Measurements from ENCODE around the gene FBXO47. TPM values are rescaled to one million over a fixed set of nuclear protein-coding genes. Genes with fewer than 3 reads are reported as not detected.

FBXO47 gene
- total and polyA plus RNA-seq, 2 of the 4 experiments (the other 2 are of a cell fraction), result under 0.01 TPM; not detected in 1

- no peak overlapping the region for H2AK5ac ChIP-seq (ENCODE audit: low read depth, low read length)
- in situ Hi-C loops (cut with MboI; ENCODE audit: low sequenced_read_pairs), result no loop called here
- no peaks in the 10 kb centered on the region for H3K27me3 ChIP-seq (ENCODE audit: control insufficient read depth, insufficient read depth, low read length)
- no peak overlapping the region for H2BK15ac ChIP-seq (ENCODE audit: low read depth, low read length)
- H4K8ac ChIP-seq (ENCODE audit: low read depth in 2 of 2, low read length in 2 of 2), result no peak overlapping the region
- no peak overlapping the region for H3K27ac ChIP-seq (ENCODE audit: insufficient read depth, low read length)
- 79% methylated on average over 4 of the region's 8 CpGs; no CpG with 5 or more reads in 1 of the 2 experiments for WGBS, 2 experiments (ENCODE audit: extremely low coverage in 2 of 2, insufficient read length in 1 of 2)
- H3K18ac ChIP-seq (ENCODE audit: low read depth, low read length), result no peak overlapping the region
- dilution Hi-C loops (cut with HindIII; ENCODE audit: low sequenced_read_pairs, unreplicated experiment), result no loop called here
- H4K5ac ChIP-seq (ENCODE audit: low read depth, low read length), result no peak overlapping the region
- peaks cover 17% of the 10 kb centered on the region; the same call in 1 of the 2 replicates for H3K9me1 ChIP-seq (ENCODE audit: insufficient read depth, low read length)
- ChIA-PET CTCF (interaction anchor here (0.6 to 0.7 kb wide), 2 partner anchors 28 to 62 kb away, joined by 3 read pairs; no protein-coding TSS in a partner anchor), POLR2A (ENCODE audit: unreplicated experiment) (no interaction called here)
- H3K56ac ChIP-seq (ENCODE audit: extremely low read depth, insufficient read depth, low read length), result no peak overlapping the region
- peaks cover 52 to 94% of the 10 kb centered on the region in 2 experiments; a peak in 3 of 4 replicates for H3K79me1 ChIP-seq (ENCODE audit: low read depth in 1 of 2, low read length in 2 of 2)
- H2AFZ ChIP-seq (replicated peaks; ENCODE audit: low read length, poor library complexity), result no peak overlapping the region
- BruUV-seq (replicated peaks), result no TSS peak
- no peak overlapping the region for H3K14ac ChIP-seq (replicated peaks; ENCODE audit: low read depth, low read length)
- H4K20me1 ChIP-seq (ENCODE audit: insufficient read depth, low read length), result peaks cover 64% of the 10 kb centered on the region
- H2AK9ac ChIP-seq (replicated peaks; ENCODE audit: low read depth, low read length, poor library complexity), result no peak overlapping the region
- no peak overlapping the region for H3K4me3 ChIP-seq (ENCODE audit: insufficient read depth, low read depth, low read length)
- no peak overlapping the region for H2BK5ac ChIP-seq (ENCODE audit: low read depth, low read length, poor library complexity, severe bottlenecking)
- TF ChIP-seq NFE2L2 (IDR thresholded peaks at IDR 0.05; ENCODE audit: low read depth, low read length) (no peak), SMC3 (IDR thresholded peaks at IDR 0.05; ENCODE audit: low read depth, low read length) (no peak)
- ATAC-seq (ENCODE audit: low read depth), result no peak
- no peak for DNase-seq
- H4K91ac ChIP-seq (ENCODE audit: insufficient read depth, low read depth, low read length), result no peak overlapping the region
- intact Hi-C loops (cut with micrococcal nuclease), result loop anchor here (2.0 kb wide), 1 partner anchor 236 kb away; no protein-coding TSS in a partner anchor
- peaks cover 11% of the 10 kb centered on the region; the same call in 1 of the 2 replicates for H3K4me1 ChIP-seq (ENCODE audit: control insufficient read depth, insufficient read depth, low read length)
- no peak overlapping the region for H3K9ac ChIP-seq (ENCODE audit: low read depth, low read length)
- no peak overlapping the region for H3K4me2 ChIP-seq (ENCODE audit: low read depth, low read length)
- no peak overlapping the region for H2BK20ac ChIP-seq (ENCODE audit: low read depth, low read length)
- H3K36me3 ChIP-seq (ENCODE audit: control insufficient read depth, insufficient read depth, low read length), result peaks cover 84% of the 10 kb centered on the region
- H3K4ac ChIP-seq (ENCODE audit: low read depth, low read length), result no peak overlapping the region
- no peaks in the 10 kb centered on the region for H3K9me3 ChIP-seq (ENCODE audit: control insufficient read depth, insufficient read depth, low read length)
- H3K23ac ChIP-seq (ENCODE audit: low read depth, low read length), result peak overlapping the region; percentile 53; the same call in 1 of the 2 replicates
- no peak overlapping the region for H2BK120ac ChIP-seq (ENCODE audit: low read depth, low read length)
These were observed 50.4 kb downstream of the FBXO47 start for GRCh38 chr17:38916771-38917170.
